NCI-H526 (cell line): ENCODE data around the gene ESRRB.

ENCODE experiments used
- DNase-seq, 2 experiments: peaks; one replicate each; lab custom pipeline; 2025; lab: John Stamatoyannopoulos, UW

The ESRRB gene

GRCh38 chr14:76375947-76376404 is at the start of gene ESRRB:
Gene ESRRB, plus strand, starts transcription at chr14:76376137. Its CDS starts 265 bp downstream, at chr14:76376402.
- peak; percentile 29 to 63 for DNase-seq

- DNase-seq, result no peak
Observed at GRCh38 chr14:76326918-76327689, 48.8 kb upstream of the ESRRB start.

- DNase-seq, result no peak
Observed at GRCh38 chr14:76328457-76329137, 47.3 kb upstream of the ESRRB start.

- DNase-seq, result peak; percentile 11 to 67
Observed at GRCh38 chr14:76329154-76329928, 46.6 kb upstream of the ESRRB start.

GRCh38 chr14:76329951-76330350 is 46.0 kb upstream of the ESRRB start:
- no peak for DNase-seq

- no peak for DNase-seq
Observed at GRCh38 chr14:76330411-76331327, 45.3 kb upstream of the ESRRB start.

GRCh38 chr14:76331328-76332011 is 44.5 kb upstream of the ESRRB start:
- no peak for DNase-seq

- DNase-seq, result no peak
Observed at GRCh38 chr14:76333664-76334063, 42.3 kb upstream of the ESRRB start.

- DNase-seq, result no peak
Observed at GRCh38 chr14:76334316-76334715, 41.6 kb upstream of the ESRRB start.

GRCh38 chr14:76336876-76337275 is 39.1 kb upstream of the ESRRB start:
- no peak for DNase-seq

- DNase-seq, result no peak
Observed at GRCh38 chr14:76337635-76338545, 38.0 kb upstream of the ESRRB start.

GRCh38 chr14:76339728-76340615 is 36.0 kb upstream of the ESRRB start:
- no peak for DNase-seq

- no peak for DNase-seq
Observed at GRCh38 chr14:76343386-76343785, 32.6 kb upstream of the ESRRB start.

- peak in 1 of 2 experiments; percentile 53 for DNase-seq
Observed at GRCh38 chr14:76346391-76347160, 29.4 kb upstream of the ESRRB start.

- DNase-seq, result no peak
Observed at GRCh38 chr14:76348898-76349297, 27.0 kb upstream of the ESRRB start.

GRCh38 chr14:76349993-76350392 is 25.9 kb upstream of the ESRRB start:
- no peak for DNase-seq

- DNase-seq, result no peak
Observed at GRCh38 chr14:76350671-76351070, 25.3 kb upstream of the ESRRB start.

- no peak for DNase-seq
Observed at GRCh38 chr14:76351941-76352340, 24.0 kb upstream of the ESRRB start.
